GM23248 (cell line): ENCODE results near the gene TMEM253.

Experiments
- EZH2 ChIP-seq: fragments of 200-600 bp; sonication (generic); IDR thresholded peaks from 2 replicates; pipeline ENCODE4 v1.6.1; 2018; ENCODE audit warnings: antibody characterized with exemption, mild to moderate bottlenecking; ENCODE audit not compliant: insufficient read depth, poor library complexity, severe bottlenecking
- EZH2phosphoT487 ChIP-seq: fragments of 200-600 bp; sonication (generic); IDR thresholded peaks from 2 replicates; pipeline ENCODE4 v1.6.1; 2018; ENCODE audit warnings: antibody characterized with exemption, moderate library complexity, mild to moderate bottlenecking, low read depth; ENCODE audit not compliant: insufficient read depth

GRCh38 chr14:21066882-21067502 is 33.9 kb upstream of the TMEM253 start:
- no peak for TF ChIP-seq EZH2phosphoT487
- TF ChIP-seq EZH2, result no peak
